MM.1S (cell line): Measurements from ENCODE around the gene ADGRL3.

Experiments used
- DNase-seq: peaks from one replicate; pipeline ENCODE4 v3.0.0-alpha.2; 2015
- H2AFZ ChIP-seq: fragments of 300-600 bp; sonication (generic); 2 replicates; pipeline ENCODE4 v1.6.0; 2016; ENCODE audit warnings: antibody characterized with exemption, low read length
- H3F3A ChIP-seq: fragments of 300-600 bp; sonication (generic); 2 replicates; pipeline ENCODE4 v1.6.1; 2016; ENCODE audit warnings: mild to moderate bottlenecking, antibody characterized with exemption, low read length, moderate library complexity, mixed read lengths; ENCODE audit not compliant: insufficient read depth
- H3K27ac ChIP-seq: fragments of 300-600 bp; sonication (generic); 2 replicates; pipeline ENCODE4 v1.5.1; 2016; ENCODE audit warnings: mild to moderate bottlenecking, low read length
- H3K27me3 ChIP-seq: fragments of 300-600 bp; sonication (generic); replicated peaks from 2 replicates; pipeline ENCODE4 v1.6.0; 2016; ENCODE audit warnings: low read length; ENCODE audit not compliant: insufficient read depth
- H3K36me3 ChIP-seq: fragments of 300-600 bp; sonication (generic); replicated peaks from 2 replicates; pipeline ENCODE4 v1.6.1; 2016; ENCODE audit warnings: mild to moderate bottlenecking, low read length, mixed read lengths; ENCODE audit not compliant: insufficient read depth
- H3K4me1 ChIP-seq: fragments of 300-600 bp; sonication (generic); 2 replicates; pipeline ENCODE4 v1.6.1; 2016; ENCODE audit warnings: low read length, mixed read lengths
- H3K4me2 ChIP-seq: fragments of 300-600 bp; sonication (generic); 2 replicates; pipeline ENCODE4 v1.6.0; 2016; ENCODE audit warnings: low read depth, low read length
- H3K4me3 ChIP-seq: fragments of 300-600 bp; sonication (generic); 2 replicates; pipeline ENCODE4 v1.5.1; 2016; ENCODE audit warnings: low read length, mixed read lengths
- H3K79me2 ChIP-seq: fragments of 300-600 bp; sonication (generic); 2 replicates; pipeline ENCODE4 v1.6.1; 2016; ENCODE audit warnings: mixed run types, low read length, mixed read lengths
- H3K9ac ChIP-seq: fragments of 300-600 bp; sonication (generic); 2 replicates; pipeline ENCODE4 v1.6.1; 2016; ENCODE audit warnings: low read length, mixed read lengths
- H3K9me2 ChIP-seq: fragments of 300-600 bp; sonication (generic); replicated peaks from 2 replicates; pipeline ENCODE4 v1.6.1; 2016; ENCODE audit warnings: mild to moderate bottlenecking, low read length, mixed read lengths; ENCODE audit not compliant: insufficient read depth
- H3K9me3 ChIP-seq: fragments of 300-600 bp; sonication (generic); replicated peaks from 2 replicates; pipeline ENCODE4 v1.6.1; 2016; ENCODE audit warnings: mild to moderate bottlenecking, low read length, mixed read lengths; ENCODE audit not compliant: insufficient read depth
- H4K20me1 ChIP-seq: fragments of 300-600 bp; sonication (generic); 2 replicates; pipeline ENCODE4 v1.6.1; 2016; ENCODE audit warnings: mild to moderate bottlenecking, low read length, moderate library complexity, mixed read lengths; ENCODE audit not compliant: insufficient read depth
- CTCF ChIP-seq: fragments of 300-600 bp; sonication (generic); IDR thresholded peaks from 2 replicates; pipeline ENCODE4 v1.5.1; 2016; ENCODE audit warnings: antibody characterized with exemption, low read length, mixed read lengths
- EZH2 ChIP-seq: fragments of 300-600 bp; sonication (generic); optimal IDR thresholded peaks from 2 replicates; pipeline ENCODE3; 2017; ENCODE audit warnings: low read depth, mild to moderate bottlenecking, antibody characterized with exemption, low read length, mixed read lengths
- EZH2phosphoT487 ChIP-seq: fragments of 300-600 bp; sonication (generic); IDR thresholded peaks from 2 replicates; pipeline ENCODE4 v1.6.1; 2018; ENCODE audit warnings: antibody characterized with exemption, low read length

The ADGRL3 gene

GRCh38 chr4:62070291-62070852 is 870.2 kb downstream of the ADGRL3 start:
- H3F3A ChIP-seq: no peaks in the 10 kb centered on the region
- H3K27ac ChIP-seq: no peak overlapping the region

GRCh38 chr4:62075089-62075488 is 875.0 kb downstream of the ADGRL3 start:
- Histone ChIP-seq H3K79me2 (no peaks in the 10 kb centered on the region), H2AFZ (no peak overlapping the region), H3K4me2 (no peak overlapping the region), H3F3A (no peaks in the 10 kb centered on the region), H3K4me3 (no peak overlapping the region), H4K20me1 (no peaks in the 10 kb centered on the region), H3K27ac (no peak overlapping the region), H3K9me3 (no peaks in the 10 kb centered on the region), H3K9ac (no peak overlapping the region), H3K27me3 (no peaks in the 10 kb centered on the region), H3K36me3 (no peaks in the 10 kb centered on the region), H3K9me2 (no peaks in the 10 kb centered on the region), H3K4me1 (no peaks in the 10 kb centered on the region)
- TF ChIP-seq EZH2phosphoT487 (no peak), CTCF (no peak), EZH2 (no peak)
- no peak for DNase-seq

More at GRCh38 chr4:62070291-62070852, 870.2 kb downstream of the ADGRL3 start:
- H3K9me2 ChIP-seq: no peaks in the 10 kb centered on the region
- TF ChIP-seq EZH2: no peak
- no peak overlapping the region for H3K4me2 ChIP-seq
- no peak overlapping the region for H3K4me3 ChIP-seq
- H4K20me1 ChIP-seq: no peaks in the 10 kb centered on the region
- H3K79me2 ChIP-seq: no peaks in the 10 kb centered on the region
- no peaks in the 10 kb centered on the region for H3K9me3 ChIP-seq
- no peak overlapping the region for H2AFZ ChIP-seq
- no peaks in the 10 kb centered on the region for H3K4me1 ChIP-seq
- H3K36me3 ChIP-seq: no peaks in the 10 kb centered on the region
- no peaks in the 10 kb centered on the region for H3K27me3 ChIP-seq
- no peak overlapping the region for H3K9ac ChIP-seq
- no peak for DNase-seq

GRCh38 chr4:62075521-62075920 is 875.4 kb downstream of the ADGRL3 start:
- H3K9me2 ChIP-seq: no peaks in the 10 kb centered on the region
- H4K20me1 ChIP-seq: no peaks in the 10 kb centered on the region
- no peak overlapping the region for H2AFZ ChIP-seq
- no peaks in the 10 kb centered on the region for H3K9me3 ChIP-seq
- H3K9ac ChIP-seq: no peak overlapping the region
- no peaks in the 10 kb centered on the region for H3K4me1 ChIP-seq
- no peaks in the 10 kb centered on the region for H3K79me2 ChIP-seq
- no peak overlapping the region for H3K27ac ChIP-seq
- DNase-seq: no peak
- no peaks in the 10 kb centered on the region for H3F3A ChIP-seq
- TF ChIP-seq CTCF (no peak), EZH2phosphoT487 (no peak), EZH2 (no peak)
- no peak overlapping the region for H3K4me2 ChIP-seq
- no peaks in the 10 kb centered on the region for H3K27me3 ChIP-seq
- no peak overlapping the region for H3K4me3 ChIP-seq
- no peaks in the 10 kb centered on the region for H3K36me3 ChIP-seq

GRCh38 chr4:62077406-62077805 is 877.3 kb downstream of the ADGRL3 start:
- Histone ChIP-seq H3K4me1 (no peaks in the 10 kb centered on the region), H3K36me3 (no peaks in the 10 kb centered on the region), H3K79me2 (no peaks in the 10 kb centered on the region), H3K9ac (no peak overlapping the region), H4K20me1 (no peaks in the 10 kb centered on the region), H3K4me2 (no peak overlapping the region), H3K27ac (no peak overlapping the region), H3F3A (no peaks in the 10 kb centered on the region), H3K9me3 (no peaks in the 10 kb centered on the region), H3K4me3 (no peak overlapping the region), H2AFZ (no peak overlapping the region), H3K9me2 (no peaks in the 10 kb centered on the region), H3K27me3 (no peaks in the 10 kb centered on the region)
- no peak for TF ChIP-seq CTCF
- no peak for TF ChIP-seq EZH2
- TF ChIP-seq EZH2phosphoT487: no peak
- DNase-seq: no peak
